Measurements from ENCODE around the gene IL7R.
"Not testable (repeated sequence)": the region's sequence is repeated elsewhere in the genome, so short reads cannot be mapped to it uniquely, and the experiment has no call there.

Gene IL7R

DNA sequence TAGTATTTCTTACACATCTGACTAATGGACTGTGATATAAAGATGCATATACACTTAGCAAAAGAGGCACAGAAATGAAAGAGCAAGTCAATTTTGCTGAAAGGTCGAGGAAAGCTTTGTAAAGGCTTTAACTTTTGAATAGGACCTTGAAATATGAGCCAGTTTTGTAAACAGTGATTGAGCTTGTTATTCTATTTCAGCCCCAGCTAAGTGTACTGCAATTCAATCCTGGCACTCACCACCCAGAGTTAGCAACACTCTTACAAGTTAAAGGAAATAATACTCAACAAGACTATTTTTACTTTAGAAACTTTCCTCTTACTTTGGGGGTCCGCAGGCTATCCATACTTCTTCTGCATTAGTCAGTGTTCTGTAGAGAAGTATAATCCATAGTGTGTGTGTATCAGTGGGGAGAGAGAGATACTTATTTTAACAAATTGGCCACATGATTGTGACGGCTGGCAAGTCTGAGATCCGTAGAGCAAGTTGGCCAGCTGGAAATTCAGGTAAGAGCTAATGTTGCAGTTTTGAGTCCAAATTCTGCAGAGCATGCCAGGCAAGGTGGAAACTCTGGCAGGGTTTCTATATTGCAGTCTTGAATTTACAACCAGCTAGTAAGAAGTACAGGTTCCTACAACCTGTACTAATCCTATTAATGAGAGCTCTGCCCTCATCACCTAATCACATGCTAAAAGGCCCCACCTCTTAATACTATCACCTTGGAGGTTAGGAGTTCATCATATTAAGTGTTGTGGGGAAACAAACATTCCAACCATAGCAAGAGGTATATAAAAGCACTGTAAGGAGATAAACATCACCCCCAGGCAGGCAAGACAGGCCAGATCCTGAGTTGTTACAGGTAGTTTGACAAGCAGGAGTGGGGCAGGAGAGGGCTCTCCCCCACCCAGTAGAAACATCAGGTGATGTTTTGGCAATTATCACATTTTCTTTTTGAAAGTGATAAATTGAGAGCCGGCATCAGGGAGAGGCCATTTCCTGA, 33.6 kb downstream of the IL7R start:
- DNase-seq (ENCODE audit: extremely low read depth, low read depth) = no peak
- no peak overlapping the region for H3K4me3 ChIP-seq (replicated peaks; ENCODE audit: low read depth, low read length)
- TF ChIP-seq CTCF (IDR thresholded peaks at IDR 0.05; ENCODE audit: low read depth, low read length, missing control alignments) = no peak

GRCh38 chr5:35892799-35893198, 36.1 kb downstream of the IL7R start:
- not testable (repeated sequence) for DNase-seq (ENCODE audit: extremely low read depth, low read depth); H3K4me3 ChIP-seq (replicated peaks; ENCODE audit: low read depth, low read length)

DNA sequence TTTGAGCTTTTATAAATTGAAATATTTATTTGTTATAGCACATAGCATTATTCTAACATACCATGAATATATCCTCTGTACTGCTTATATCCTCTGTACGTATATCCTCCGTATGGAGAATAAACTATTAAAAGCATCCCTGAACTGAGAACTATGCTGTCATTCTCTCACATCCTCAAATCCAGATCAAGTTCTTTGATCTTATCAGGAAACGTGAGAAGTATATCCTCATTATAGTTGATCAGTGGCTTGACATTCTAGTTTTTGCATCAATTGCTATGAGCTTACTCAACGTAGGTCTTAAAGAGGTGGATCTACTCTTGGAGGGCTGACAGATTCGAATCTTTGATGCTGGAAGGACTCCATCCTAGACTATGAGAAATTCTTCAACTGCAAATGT, 37.4 kb downstream of the IL7R start:
- no peak for TF ChIP-seq CTCF (IDR thresholded peaks at IDR 0.05; ENCODE audit: low read depth, low read length, missing control alignments)
- no peak overlapping the region for H3K4me3 ChIP-seq (replicated peaks; ENCODE audit: low read depth, low read length)
- no peak for DNase-seq (ENCODE audit: extremely low read depth, low read depth)

GRCh38 chr5:35898952-35899660, 42.4 kb downstream of the IL7R start:
- no peak for DNase-seq (ENCODE audit: extremely low read depth, low read depth)
- no peak for TF ChIP-seq CTCF (IDR thresholded peaks at IDR 0.05; ENCODE audit: low read depth, low read length, missing control alignments)

GRCh38 chr5:35899800-35900199, 43.1 kb downstream of the IL7R start:
- TF ChIP-seq CTCF (IDR thresholded peaks at IDR 0.05; ENCODE audit: low read depth, low read length, missing control alignments) = no peak
- DNase-seq (ENCODE audit: extremely low read depth, low read depth) = no peak

More at GRCh38 chr5:35898952-35899660, 42.4 kb downstream of the IL7R start:
- no peak overlapping the region for H3K4me3 ChIP-seq (replicated peaks; ENCODE audit: low read depth, low read length)

DNA sequence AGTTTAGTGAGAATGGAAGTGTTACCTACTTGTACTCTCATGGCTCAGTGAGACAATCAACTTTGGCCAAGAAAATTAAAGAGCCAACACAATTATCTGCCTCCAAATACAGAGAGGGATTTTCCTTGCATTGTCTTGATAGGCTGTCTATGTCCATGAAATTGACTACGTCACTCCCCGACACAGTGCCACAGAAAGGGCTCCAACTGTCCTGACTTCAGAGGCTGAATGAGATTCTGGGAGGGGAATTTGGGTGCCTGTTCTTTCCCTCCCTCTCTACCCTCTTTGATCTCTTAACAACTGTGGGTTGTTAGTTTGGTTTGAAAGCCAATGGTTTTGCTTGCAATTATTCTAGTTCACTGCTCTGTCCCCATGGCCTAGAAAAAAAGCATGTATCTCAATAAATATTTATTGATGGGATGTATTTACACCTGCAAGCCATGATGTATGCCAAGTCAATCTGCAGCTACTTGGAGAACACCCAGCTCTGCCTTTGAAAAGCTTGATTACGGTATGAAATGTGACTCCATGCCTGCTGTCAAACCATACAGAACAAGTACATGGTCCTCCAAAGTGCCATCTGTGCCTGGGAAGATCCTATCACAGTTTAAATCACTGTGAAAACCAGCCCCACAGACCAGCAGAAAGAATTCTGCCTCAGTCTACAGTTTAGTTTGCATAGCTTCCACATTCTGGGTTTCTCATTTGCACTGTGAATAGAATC, 44.4 kb downstream of the IL7R start:
- TF ChIP-seq CTCF (IDR thresholded peaks at IDR 0.05; ENCODE audit: low read depth, low read length, missing control alignments) = no peak
- DNase-seq (ENCODE audit: extremely low read depth, low read depth) = no peak
- no peak overlapping the region for H3K4me3 ChIP-seq (replicated peaks; ENCODE audit: low read depth, low read length)

More at GRCh38 chr5:35899800-35900199, 43.1 kb downstream of the IL7R start:
- no peak overlapping the region for H3K4me3 ChIP-seq (replicated peaks; ENCODE audit: low read depth, low read length)
